ENCODE data around the gene TRIM14. TPM values are rescaled to one million over a fixed set of nuclear protein-coding genes. Genes with fewer than 3 reads are reported as not detected.
A peak's percentile ranks its signal among the peaks of the same experiment; 100 is the strongest.

Gene TRIM14
- polyA plus RNA-seq, 2 of the 4 experiments (the other 2 are of a cell fraction), result 8.8 to 9.2 TPM

DNA sequence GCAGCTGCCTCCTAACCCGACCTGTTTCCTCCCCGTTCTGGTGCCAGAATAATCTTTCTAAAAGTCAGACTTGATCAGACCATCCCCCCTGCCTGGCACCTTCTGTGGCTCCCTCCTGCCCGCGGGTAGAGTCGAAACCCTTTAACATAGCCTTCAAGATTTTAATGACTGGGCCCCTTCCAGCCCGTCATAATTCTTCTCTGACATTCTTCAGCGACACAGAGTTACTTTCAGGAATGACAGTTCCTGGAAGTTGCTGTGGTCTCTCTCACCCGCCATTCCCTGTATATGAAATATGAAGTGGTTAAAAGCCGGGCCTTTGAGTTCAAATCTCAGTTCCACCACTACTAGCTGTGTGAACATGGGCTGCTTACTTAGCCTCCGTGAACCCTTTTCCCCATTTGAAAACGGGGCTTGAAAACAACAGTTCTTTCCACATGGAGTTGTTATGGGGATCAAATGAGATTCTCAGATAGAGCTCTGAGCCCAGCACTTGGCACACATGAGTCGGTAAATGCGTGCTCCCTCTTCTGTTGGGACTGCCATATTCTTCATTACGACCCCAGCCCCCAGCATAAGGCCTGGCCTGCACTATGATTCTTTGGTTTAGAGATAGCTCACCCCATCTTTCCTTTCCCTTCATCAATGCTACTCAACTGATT is 61.8 kb downstream of the TRIM14 start:
- peak; percentile 3 to 12; a peak in 5 of 6 replicates for ATAC-seq
- H3K9me3 ChIP-seq, result no peaks in the 10 kb centered on the region
- H3K4me3 ChIP-seq, result peak overlapping the region; percentile 70
- CTCF ChIA-PET, result interaction anchor here (0.9 to 10.9 kb wide), 5 partner anchors 16 to 206 kb away, joined by 3 to 84 read pairs (median 15); no protein-coding TSS in a partner anchor
- peak overlapping the region; percentile 97 for H3K4me2 ChIP-seq
- POLR2A ChIA-PET, result interaction anchor here (0.6 to 2.1 kb wide), 14 partner anchors 11 to 199 kb away, joined by 3 to 17 read pairs (median 6); partner anchors contain the start of genes ANP32B, TBC1D2 and TRMO
- peak overlapping the region; percentile 86 to 93 for H3K27ac ChIP-seq
- no peak for DNase-seq (ENCODE audit: low read depth in 1 of 2, low spot score in 1 of 2)
- FAIRE-seq, result no peak
- 4% methylated on average over 14 of the region's 14 CpGs for WGBS (ENCODE audit: missing lambda C conversion rate)
- peaks cover 16% of the 10 kb centered on the region; the same call in 2 of the 3 replicates for H3K4me1 ChIP-seq
- TF ChIP-seq SREBF2 (IDR thresholded peaks at IDR 0.05) (no peak), RAD21 (conservative IDR thresholded peaks at IDR 0.05 in 1 of 2, IDR thresholded peaks at IDR 0.05 in 1 of 2) (no peak), KDM1A (IDR thresholded peaks at IDR 0.05; ENCODE audit: low read depth) (no peak), RNF2 (IDR thresholded peaks at IDR 0.05; ENCODE audit: borderline replicate concordance, low read depth) (no peak), EHMT2 (IDR thresholded peaks at IDR 0.05; ENCODE audit: low read depth) (no peak), CEBPB (IDR thresholded peaks at IDR 0.05) (no peak), TFCP2L1 (CRISPR knock-in tag; IDR thresholded peaks at IDR 0.05) (no peak), ZSCAN20 (CRISPR knock-in tag; IDR thresholded peaks at IDR 0.05) (no peak), RARB (CRISPR knock-in tag; IDR thresholded peaks at IDR 0.05) (no peak)
- TF ChIP-seq, protein P1, sequence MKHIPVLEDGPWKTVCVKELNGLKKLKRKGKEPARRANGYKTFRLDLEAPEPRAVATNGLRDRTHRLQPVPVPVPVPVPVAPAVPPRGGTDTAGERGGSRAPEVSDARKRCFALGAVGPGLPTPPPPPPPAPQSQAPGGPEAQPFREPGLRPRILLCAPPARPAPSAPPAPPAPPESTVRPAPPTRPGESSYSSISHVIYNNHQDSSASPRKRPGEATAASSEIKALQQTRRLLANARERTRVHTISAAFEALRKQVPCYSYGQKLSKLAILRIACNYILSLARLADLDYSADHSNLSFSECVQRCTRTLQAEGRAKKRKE (CRISPR knock-in tag; IDR thresholded peaks at IDR 0.05; ENCODE audit: low read depth), result no peak
- TF ChIP-seq, protein P2, sequence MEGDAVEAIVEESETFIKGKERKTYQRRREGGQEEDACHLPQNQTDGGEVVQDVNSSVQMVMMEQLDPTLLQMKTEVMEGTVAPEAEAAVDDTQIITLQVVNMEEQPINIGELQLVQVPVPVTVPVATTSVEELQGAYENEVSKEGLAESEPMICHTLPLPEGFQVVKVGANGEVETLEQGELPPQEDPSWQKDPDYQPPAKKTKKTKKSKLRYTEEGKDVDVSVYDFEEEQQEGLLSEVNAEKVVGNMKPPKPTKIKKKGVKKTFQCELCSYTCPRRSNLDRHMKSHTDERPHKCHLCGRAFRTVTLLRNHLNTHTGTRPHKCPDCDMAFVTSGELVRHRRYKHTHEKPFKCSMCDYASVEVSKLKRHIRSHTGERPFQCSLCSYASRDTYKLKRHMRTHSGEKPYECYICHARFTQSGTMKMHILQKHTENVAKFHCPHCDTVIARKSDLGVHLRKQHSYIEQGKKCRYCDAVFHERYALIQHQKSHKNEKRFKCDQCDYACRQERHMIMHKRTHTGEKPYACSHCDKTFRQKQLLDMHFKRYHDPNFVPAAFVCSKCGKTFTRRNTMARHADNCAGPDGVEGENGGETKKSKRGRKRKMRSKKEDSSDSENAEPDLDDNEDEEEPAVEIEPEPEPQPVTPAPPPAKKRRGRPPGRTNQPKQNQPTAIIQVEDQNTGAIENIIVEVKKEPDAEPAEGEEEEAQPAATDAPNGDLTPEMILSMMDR (IDR thresholded peaks at IDR 0.05), result no peak

DNA sequence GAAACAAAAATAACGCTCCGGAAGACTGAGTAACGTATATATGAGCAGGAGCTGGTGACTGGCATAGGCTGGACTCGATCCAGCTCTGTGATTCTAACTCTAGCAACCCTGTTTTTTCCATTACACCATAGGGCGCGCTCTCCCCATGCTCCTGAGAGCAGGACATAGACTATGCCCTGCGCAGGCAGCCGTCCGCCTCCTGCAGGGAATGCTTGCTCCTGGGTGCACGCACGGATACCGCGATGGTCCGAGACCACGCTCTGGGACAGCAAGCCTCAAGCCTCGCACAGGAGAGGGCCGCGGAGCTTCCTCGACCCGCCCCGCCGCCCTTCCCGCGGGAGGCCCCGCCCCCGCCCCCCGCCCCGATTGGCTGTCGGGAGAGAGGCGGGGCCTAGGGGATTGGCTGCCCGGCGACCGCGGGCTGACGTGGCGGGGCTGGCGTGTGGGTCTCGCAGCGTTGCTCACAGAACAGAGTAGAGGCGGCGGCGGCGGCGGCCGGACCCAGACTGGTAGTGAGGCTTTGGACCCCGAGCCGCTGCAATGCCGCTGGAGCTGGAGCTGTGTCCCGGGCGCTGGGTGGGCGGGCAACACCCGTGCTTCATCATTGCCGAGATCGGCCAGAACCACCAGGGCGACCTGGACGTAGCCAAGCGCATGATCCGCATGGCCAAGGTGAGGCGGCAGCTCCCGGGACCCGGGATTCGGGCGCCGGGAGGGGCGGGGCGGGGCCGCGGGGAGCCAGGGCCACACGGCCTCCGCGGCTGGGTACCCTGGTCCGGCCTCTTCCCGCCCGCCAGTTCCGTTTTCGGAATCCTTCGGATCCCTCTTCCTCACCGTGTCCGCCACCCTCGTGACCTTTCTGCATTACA is 62.5 kb downstream of the TRIM14 start, which contains the start of gene NANS:
Gene NANS, plus strand, starts transcription at position 464 of the 869 bp plus-strand sequence. Its CDS starts 77 bp downstream, at position 541.
- ATAC-seq (peak; percentile 96 to 98), DNase-seq (ENCODE audit: low read depth in 1 of 2, low spot score in 1 of 2) (peak; percentile 91 to 96), FAIRE-seq (no peak)
- peak within 1 kb of the TSS; percentile 86 to 93 for H3K27ac ChIP-seq
- ChIA-PET CTCF (interaction anchor here (0.9 to 10.9 kb wide), 8 partner anchors 17 to 207 kb away, joined by 3 to 84 read pairs (median 4); no protein-coding TSS in a partner anchor), POLR2A (interaction anchor here (0.6 to 2.1 kb wide), 30 partner anchors 9 to 423 kb away, joined by 3 to 17 read pairs (median 5); partner anchors contain the start of genes ANP32B, NCBP1, TBC1D2 and TRMO)
- H3K9me3 ChIP-seq, result no peaks in the 10 kb centered on the region
- peak within 1 kb of the TSS; percentile 70 for H3K4me3 ChIP-seq
- 1% methylated on average over 23 of the region's 80 CpGs for WGBS (ENCODE audit: missing lambda C conversion rate)
- peak within 1 kb of the TSS; percentile 97 for H3K4me2 ChIP-seq
- peaks cover 16% of the 10 kb centered on the region; the same call in 2 of the 3 replicates for H3K4me1 ChIP-seq
- TF ChIP-seq MYC (IDR thresholded peaks at IDR 0.05; ENCODE audit: borderline replicate concordance, low read length), result peak; percentile 71; the same call in 1 of the 2 replicates
- peak; percentile 42 for TF ChIP-seq GATA3 (IDR thresholded peaks at IDR 0.05; ENCODE audit: borderline replicate concordance)
- TF ChIP-seq, protein P3, sequence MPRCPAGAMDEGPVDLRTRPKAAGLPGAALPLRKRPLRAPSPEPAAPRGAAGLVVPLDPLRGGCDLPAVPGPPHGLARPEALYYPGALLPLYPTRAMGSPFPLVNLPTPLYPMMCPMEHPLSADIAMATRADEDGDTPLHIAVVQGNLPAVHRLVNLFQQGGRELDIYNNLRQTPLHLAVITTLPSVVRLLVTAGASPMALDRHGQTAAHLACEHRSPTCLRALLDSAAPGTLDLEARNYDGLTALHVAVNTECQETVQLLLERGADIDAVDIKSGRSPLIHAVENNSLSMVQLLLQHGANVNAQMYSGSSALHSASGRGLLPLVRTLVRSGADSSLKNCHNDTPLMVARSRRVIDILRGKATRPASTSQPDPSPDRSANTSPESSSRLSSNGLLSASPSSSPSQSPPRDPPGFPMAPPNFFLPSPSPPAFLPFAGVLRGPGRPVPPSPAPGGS (IDR thresholded peaks at IDR 0.05), result peak; percentile 96
- TF ChIP-seq POLR2A (IDR thresholded peaks at IDR 0.05; ENCODE audit: low read length), result peak; percentile 92
- TF ChIP-seq, protein P4, sequence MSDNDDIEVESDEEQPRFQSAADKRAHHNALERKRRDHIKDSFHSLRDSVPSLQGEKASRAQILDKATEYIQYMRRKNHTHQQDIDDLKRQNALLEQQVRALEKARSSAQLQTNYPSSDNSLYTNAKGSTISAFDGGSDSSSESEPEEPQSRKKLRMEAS (IDR thresholded peaks at IDR 0.05), result peak; percentile 75
- peak; percentile 92 for TF ChIP-seq CHD2 (IDR thresholded peaks at IDR 0.05; ENCODE audit: low read length, partially characterized antibody)
- TF ChIP-seq BHLHE40 (IDR thresholded peaks at IDR 0.05; ENCODE audit: low read depth, low read length), result no peak
- TF ChIP-seq POLR2AphosphoS2 (conservative IDR thresholded peaks at IDR 0.05; ENCODE audit: low read length), result no peak
- 0 out of 2 replicates have a peak, but pooled peaks have one; percentile 19 for TF ChIP-seq SREBF2 (IDR thresholded peaks at IDR 0.05)
- TF ChIP-seq PHF8 (IDR thresholded peaks at IDR 0.05; ENCODE audit: borderline replicate concordance, low read depth), result peak; percentile 62; the same call in 1 of the 2 replicates
- TF ChIP-seq, protein P5, sequence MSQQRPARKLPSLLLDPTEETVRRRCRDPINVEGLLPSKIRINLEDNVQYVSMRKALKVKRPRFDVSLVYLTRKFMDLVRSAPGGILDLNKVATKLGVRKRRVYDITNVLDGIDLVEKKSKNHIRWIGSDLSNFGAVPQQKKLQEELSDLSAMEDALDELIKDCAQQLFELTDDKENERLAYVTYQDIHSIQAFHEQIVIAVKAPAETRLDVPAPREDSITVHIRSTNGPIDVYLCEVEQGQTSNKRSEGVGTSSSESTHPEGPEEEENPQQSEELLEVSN (IDR thresholded peaks at IDR 0.05; ENCODE audit: borderline replicate concordance, low read depth), result 0 out of 2 replicates have a peak, but pooled peaks have one; percentile 57
- TF ChIP-seq, protein P6, sequence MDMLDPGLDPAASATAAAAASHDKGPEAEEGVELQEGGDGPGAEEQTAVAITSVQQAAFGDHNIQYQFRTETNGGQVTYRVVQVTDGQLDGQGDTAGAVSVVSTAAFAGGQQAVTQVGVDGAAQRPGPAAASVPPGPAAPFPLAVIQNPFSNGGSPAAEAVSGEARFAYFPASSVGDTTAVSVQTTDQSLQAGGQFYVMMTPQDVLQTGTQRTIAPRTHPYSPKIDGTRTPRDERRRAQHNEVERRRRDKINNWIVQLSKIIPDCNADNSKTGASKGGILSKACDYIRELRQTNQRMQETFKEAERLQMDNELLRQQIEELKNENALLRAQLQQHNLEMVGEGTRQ (IDR thresholded peaks at IDR 0.05), result no peak
- TF ChIP-seq JUN (IDR thresholded peaks at IDR 0.05), result peak; percentile 69 to 96; a peak in 4 of 5 replicates
